CD4-positive, alpha-beta T cell (primary cell): Measurements from ENCODE around the gene ZNF500. TPM values are rescaled to one million over a fixed set of nuclear protein-coding genes. Genes with fewer than 3 reads are reported as not detected.

Source experiments
- ATAC-seq: fragments of 200-7000 bp; cut with Tn5 transposase; one replicate; pipeline ENCODE4 v1.10.0; 2022; ENCODE audit warnings: mild to moderate bottlenecking; ENCODE audit not compliant: poor library complexity
- CTCF ChIA-PET: fragments of 350-600 bp; sonication (Branson Sonifier 250); formaldehyde crosslinking; loops from one replicate; lab custom pipeline; 2021; ENCODE audit warnings: antibody characterized with exemption, inconsistent platforms; lab: Charles Lee
- POLR2A ChIA-PET: fragments of 350-600 bp; sonication (Branson Sonifier 250); formaldehyde crosslinking; loops from one replicate; lab custom pipeline; 2021; ENCODE audit warnings: antibody characterized with exemption, inconsistent platforms; lab: Charles Lee
- DNase-seq, 14 experiments: peaks; one replicate each; pipeline ENCODE4 v3.0.0-alpha.2; 2013 to 2020; ENCODE audit warnings: mixed read lengths in 2 of 14
- H3K27ac ChIP-seq, 2 donors: one replicate each; pipeline versions ENCODE4 v1.5.1 to v1.7.0; 2013; ENCODE audit warnings: low read length in 2 of 2, low read depth in 1 of 2, mild to moderate bottlenecking in 1 of 2
- H3K27me3 ChIP-seq, 2 experiments: 1 replicate in 1 of 2; 2 replicates in 1 of 2; pipeline versions ENCODE4 v1.6.1 to v1.7.0; 2013; ENCODE audit warnings: low read length in 2 of 2, control low read depth in 1 of 2, mild to moderate bottlenecking in 1 of 2, moderate library complexity in 1 of 2; ENCODE audit not compliant: insufficient read depth in 2 of 2, control insufficient read depth in 1 of 2
- H3K36me3 ChIP-seq: one replicate; pipeline ENCODE4 v1.6.1; 2013; ENCODE audit warnings: low read length, control low read depth; ENCODE audit not compliant: insufficient read depth
- H3K4me1 ChIP-seq: one replicate; pipeline ENCODE4 v1.6.1; 2013; ENCODE audit warnings: low read length, control low read depth; ENCODE audit not compliant: insufficient read depth
- H3K4me3 ChIP-seq: one replicate; pipeline ENCODE4 v1.5.1; 2013; ENCODE audit warnings: mild to moderate bottlenecking, low read length, moderate library complexity
- H3K9me3 ChIP-seq, 2 experiments: 1 replicate in 1 of 2; 2 replicates in 1 of 2; pipeline versions ENCODE4 v1.6.1 to v1.7.0; 2013; ENCODE audit warnings: low read length in 2 of 2, mild to moderate bottlenecking in 2 of 2, control low read depth in 1 of 2, moderate library complexity in 1 of 2; ENCODE audit not compliant: control insufficient read depth in 1 of 2, insufficient read depth in 1 of 2
- H3K27ac Mint-ChIP-seq: one replicate; pipeline ENCODE4 v1.8.0; 2020; ENCODE audit warnings: mixed read lengths
- H3K27me3 Mint-ChIP-seq: one replicate; pipeline ENCODE4 v1.8.0; 2021; ENCODE audit warnings: mixed read lengths
- H3K36me3 Mint-ChIP-seq: one replicate; pipeline ENCODE4 v1.8.0; 2021; ENCODE audit warnings: low read depth, mixed read lengths
- H3K4me1 Mint-ChIP-seq: one replicate; pipeline ENCODE4 v1.8.0; 2021; ENCODE audit warnings: low read depth, mixed read lengths
- H3K4me3 Mint-ChIP-seq: one replicate; pipeline ENCODE4 v1.8.0; 2020; ENCODE audit warnings: mild to moderate bottlenecking, mixed read lengths
- H3K9me3 Mint-ChIP-seq: one replicate; pipeline ENCODE4 v1.8.0; 2020; ENCODE audit warnings: mixed read lengths
- intact Hi-C, 2 experiments: fragments of 100-400 bp; cut with DNase I in 1 of 2; cut with micrococcal nuclease in 1 of 2; formaldehyde crosslinking; loops; one replicate each; pipeline versions ENCODE4 v1.15.1 to v1.9.0; 2023 to 2025; cut with DNase I, micrococcal nuclease
- total RNA-seq, 174 experiments: library from RNA in 2 of 174; stranded (reverse) in 2 of 174; gene quantifications; one replicate each; pipeline ENCODE4 v1.2.3 and lab custom pipeline; 2021 to 2026
- TF ChIP-seq, protein P1 (sequence below): fragments of 200-600 bp; IDR thresholded peaks from one replicate; pipeline ENCODE4 v1.8.0; 2022; ENCODE audit warnings: antibody characterized with exemption, mild to moderate bottlenecking

Gene ZNF500
- total RNA-seq, 2 experiments from 2014 or later, result 11.8 to 12.4 TPM

DNA sequence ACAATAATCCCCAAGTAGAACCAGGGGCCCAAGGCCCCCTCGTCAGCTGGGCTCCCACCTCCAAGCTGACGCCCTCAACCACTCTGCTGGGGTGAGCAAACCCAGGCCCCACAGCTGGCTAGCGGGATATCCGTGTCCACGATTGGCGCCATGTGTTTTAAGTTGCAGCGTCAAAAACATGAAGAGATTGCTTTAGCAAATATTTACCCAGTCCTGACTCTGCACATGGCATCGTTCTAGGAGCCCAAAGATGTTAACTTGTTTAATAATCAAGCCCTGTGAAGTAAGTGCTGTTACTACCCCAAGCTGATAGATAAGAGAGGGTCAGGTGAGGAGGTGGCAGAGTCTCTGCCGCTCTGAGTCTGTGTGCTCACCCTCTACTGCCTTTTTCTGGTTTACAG lies 21.5 kb upstream of the ZNF500 start:
- no peaks in the 10 kb centered on the region for H3K4me1 ChIP-seq
- H3K36me3 ChIP-seq, result no peaks in the 10 kb centered on the region
- Mint-ChIP-seq H3K4me1 (no peaks in the 10 kb centered on the region), H3K36me3 (no peaks in the 10 kb centered on the region), H3K9me3 (no peaks in the 10 kb centered on the region), H3K27ac (no peak overlapping the region), H3K27me3 (no peaks in the 10 kb centered on the region), H3K4me3 (no peak overlapping the region)
- no peak overlapping the region for H3K4me3 ChIP-seq
- H3K27ac ChIP-seq, result no peak overlapping the region
- no peaks in the 10 kb centered on the region for H3K27me3 ChIP-seq
- intact Hi-C loops, result no loop called here
- ChIA-PET POLR2A (interaction anchor here (0.6 to 0.7 kb wide), 2 partner anchors 13 to 74 kb away, joined by 3 read pairs; no protein-coding TSS in a partner anchor), CTCF (interaction anchor here (0.6 kb wide), 1 partner anchor 141 kb away, joined by 3 read pairs; no protein-coding TSS in a partner anchor)
- ATAC-seq (no peak), DNase-seq (no peak)
- TF ChIP-seq, protein P1, sequence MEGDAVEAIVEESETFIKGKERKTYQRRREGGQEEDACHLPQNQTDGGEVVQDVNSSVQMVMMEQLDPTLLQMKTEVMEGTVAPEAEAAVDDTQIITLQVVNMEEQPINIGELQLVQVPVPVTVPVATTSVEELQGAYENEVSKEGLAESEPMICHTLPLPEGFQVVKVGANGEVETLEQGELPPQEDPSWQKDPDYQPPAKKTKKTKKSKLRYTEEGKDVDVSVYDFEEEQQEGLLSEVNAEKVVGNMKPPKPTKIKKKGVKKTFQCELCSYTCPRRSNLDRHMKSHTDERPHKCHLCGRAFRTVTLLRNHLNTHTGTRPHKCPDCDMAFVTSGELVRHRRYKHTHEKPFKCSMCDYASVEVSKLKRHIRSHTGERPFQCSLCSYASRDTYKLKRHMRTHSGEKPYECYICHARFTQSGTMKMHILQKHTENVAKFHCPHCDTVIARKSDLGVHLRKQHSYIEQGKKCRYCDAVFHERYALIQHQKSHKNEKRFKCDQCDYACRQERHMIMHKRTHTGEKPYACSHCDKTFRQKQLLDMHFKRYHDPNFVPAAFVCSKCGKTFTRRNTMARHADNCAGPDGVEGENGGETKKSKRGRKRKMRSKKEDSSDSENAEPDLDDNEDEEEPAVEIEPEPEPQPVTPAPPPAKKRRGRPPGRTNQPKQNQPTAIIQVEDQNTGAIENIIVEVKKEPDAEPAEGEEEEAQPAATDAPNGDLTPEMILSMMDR, result no peak
- no peaks in the 10 kb centered on the region for H3K9me3 ChIP-seq

GRCh38 chr16:4787627-4788482 lies 20.9 kb upstream of the ZNF500 start, which contains the start of gene SEPTIN12:
TSS of gene SEPTIN12 (minus strand) at chr16:4788345. CDS start at chr16:4787645, 700 bp downstream.
- CTCF ChIA-PET, result interaction anchor here (0.6 kb wide), 1 partner anchor 141 kb away, joined by 3 read pairs; no protein-coding TSS in a partner anchor
- H3K36me3 Mint-ChIP-seq, result no peaks in the 10 kb centered on the region
- no peak within 1 kb of the TSS for H3K27ac ChIP-seq
- H3K27ac Mint-ChIP-seq, result no peak within 1 kb of the TSS
- POLR2A ChIA-PET, result interaction anchor here (0.6 to 0.7 kb wide), 2 partner anchors 13 to 74 kb away, joined by 3 read pairs; no protein-coding TSS in a partner anchor
- H3K9me3 ChIP-seq, result no peaks in the 10 kb centered on the region
- no peaks in the 10 kb centered on the region for H3K36me3 ChIP-seq
- DNase-seq, result no peak
- no peaks in the 10 kb centered on the region for H3K4me1 ChIP-seq
- no peaks in the 10 kb centered on the region for H3K4me1 Mint-ChIP-seq
- H3K27me3 Mint-ChIP-seq, result no peaks in the 10 kb centered on the region
- no peaks in the 10 kb centered on the region for H3K9me3 Mint-ChIP-seq
- H3K4me3 ChIP-seq, result no peak within 1 kb of the TSS
- intact Hi-C loops, result no loop called here
- TF ChIP-seq, protein P1, result no peak
- ATAC-seq, result no peak
- H3K4me3 Mint-ChIP-seq, result no peak within 1 kb of the TSS
- no peaks in the 10 kb centered on the region for H3K27me3 ChIP-seq

DNA sequence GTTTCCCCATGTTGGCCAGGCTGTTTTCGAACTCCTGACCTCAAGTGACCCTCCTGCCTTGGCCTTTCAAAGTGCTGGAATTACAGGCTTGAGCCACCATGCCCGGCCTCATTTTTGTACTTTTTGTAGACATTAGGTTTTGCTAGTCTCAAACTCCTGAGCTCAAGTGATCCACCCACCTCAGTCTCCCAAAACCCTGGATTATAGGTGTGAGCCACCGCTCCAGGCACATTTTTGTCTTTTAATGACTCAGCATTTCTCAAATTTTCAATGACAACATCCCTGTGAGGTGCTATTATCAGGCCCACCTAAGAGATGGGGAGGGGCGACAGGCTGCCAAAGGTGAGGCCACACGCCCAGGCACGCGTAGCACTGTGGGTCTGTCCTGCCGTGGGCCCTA lies 20.1 kb upstream of the ZNF500 start:
- no peak for ATAC-seq
- Histone ChIP-seq H3K27ac (no peak overlapping the region), H3K4me3 (no peak overlapping the region), H3K4me1 (no peaks in the 10 kb centered on the region), H3K9me3 (no peaks in the 10 kb centered on the region), H3K36me3 (no peaks in the 10 kb centered on the region), H3K27me3 (no peaks in the 10 kb centered on the region)
- no peak for DNase-seq
- H3K9me3 Mint-ChIP-seq, result no peaks in the 10 kb centered on the region
- no peaks in the 10 kb centered on the region for H3K27me3 Mint-ChIP-seq
- intact Hi-C loops, result no loop called here
- no peak overlapping the region for H3K4me3 Mint-ChIP-seq
- H3K27ac Mint-ChIP-seq, result no peak overlapping the region
- H3K36me3 Mint-ChIP-seq, result no peaks in the 10 kb centered on the region
- ChIA-PET CTCF (no interaction called here), POLR2A (no interaction called here)
- TF ChIP-seq, protein P1, result no peak
- no peaks in the 10 kb centered on the region for H3K4me1 Mint-ChIP-seq
